Upper lobe of left lung (tissue), 4 donors: ENCODE measurements around the gene GKAP1.
"Not testable (repeated sequence)": the region's sequence is repeated elsewhere in the genome, so short reads cannot be mapped to it uniquely, and the experiment has no call there.

Source experiments
- POLR2A ChIP-seq, 4 donors: fragments of 450-650 bp; IDR thresholded peaks; one replicate each; pipeline ENCODE4 v1.5.1; 2016 to 2017; ENCODE audit warnings: antibody characterized with exemption in 4 of 4, mild to moderate bottlenecking in 2 of 4
- TF ChIP-seq, protein P1 (sequence below), 6 experiments: fragments of 450-650 bp in 4 of 6; fragments of 200-600 bp in 2 of 6; sonication (generic) in 2 of 6; IDR thresholded peaks; one replicate each; pipeline ENCODE4 v1.5.1; 2016 to 2019; ENCODE audit warnings: antibody characterized with exemption in 6 of 6

- TF ChIP-seq, protein P1, sequence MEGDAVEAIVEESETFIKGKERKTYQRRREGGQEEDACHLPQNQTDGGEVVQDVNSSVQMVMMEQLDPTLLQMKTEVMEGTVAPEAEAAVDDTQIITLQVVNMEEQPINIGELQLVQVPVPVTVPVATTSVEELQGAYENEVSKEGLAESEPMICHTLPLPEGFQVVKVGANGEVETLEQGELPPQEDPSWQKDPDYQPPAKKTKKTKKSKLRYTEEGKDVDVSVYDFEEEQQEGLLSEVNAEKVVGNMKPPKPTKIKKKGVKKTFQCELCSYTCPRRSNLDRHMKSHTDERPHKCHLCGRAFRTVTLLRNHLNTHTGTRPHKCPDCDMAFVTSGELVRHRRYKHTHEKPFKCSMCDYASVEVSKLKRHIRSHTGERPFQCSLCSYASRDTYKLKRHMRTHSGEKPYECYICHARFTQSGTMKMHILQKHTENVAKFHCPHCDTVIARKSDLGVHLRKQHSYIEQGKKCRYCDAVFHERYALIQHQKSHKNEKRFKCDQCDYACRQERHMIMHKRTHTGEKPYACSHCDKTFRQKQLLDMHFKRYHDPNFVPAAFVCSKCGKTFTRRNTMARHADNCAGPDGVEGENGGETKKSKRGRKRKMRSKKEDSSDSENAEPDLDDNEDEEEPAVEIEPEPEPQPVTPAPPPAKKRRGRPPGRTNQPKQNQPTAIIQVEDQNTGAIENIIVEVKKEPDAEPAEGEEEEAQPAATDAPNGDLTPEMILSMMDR (IDR thresholded peaks at IDR 0.05) = not testable (repeated sequence)
- TF ChIP-seq POLR2A (IDR thresholded peaks at IDR 0.05) = not testable (repeated sequence)
Observed at GRCh38 chr9:83830426-83831071, 13.0 kb upstream of the GKAP1 start.
